ENCODE results near the gene DMBX1. TPM values are rescaled to one million over a fixed set of nuclear protein-coding genes. Genes with fewer than 3 reads are reported as not detected.

Gene DMBX1
- total and polyA plus RNA-seq, 2 experiments from 2014 or later: not detected

DNA sequence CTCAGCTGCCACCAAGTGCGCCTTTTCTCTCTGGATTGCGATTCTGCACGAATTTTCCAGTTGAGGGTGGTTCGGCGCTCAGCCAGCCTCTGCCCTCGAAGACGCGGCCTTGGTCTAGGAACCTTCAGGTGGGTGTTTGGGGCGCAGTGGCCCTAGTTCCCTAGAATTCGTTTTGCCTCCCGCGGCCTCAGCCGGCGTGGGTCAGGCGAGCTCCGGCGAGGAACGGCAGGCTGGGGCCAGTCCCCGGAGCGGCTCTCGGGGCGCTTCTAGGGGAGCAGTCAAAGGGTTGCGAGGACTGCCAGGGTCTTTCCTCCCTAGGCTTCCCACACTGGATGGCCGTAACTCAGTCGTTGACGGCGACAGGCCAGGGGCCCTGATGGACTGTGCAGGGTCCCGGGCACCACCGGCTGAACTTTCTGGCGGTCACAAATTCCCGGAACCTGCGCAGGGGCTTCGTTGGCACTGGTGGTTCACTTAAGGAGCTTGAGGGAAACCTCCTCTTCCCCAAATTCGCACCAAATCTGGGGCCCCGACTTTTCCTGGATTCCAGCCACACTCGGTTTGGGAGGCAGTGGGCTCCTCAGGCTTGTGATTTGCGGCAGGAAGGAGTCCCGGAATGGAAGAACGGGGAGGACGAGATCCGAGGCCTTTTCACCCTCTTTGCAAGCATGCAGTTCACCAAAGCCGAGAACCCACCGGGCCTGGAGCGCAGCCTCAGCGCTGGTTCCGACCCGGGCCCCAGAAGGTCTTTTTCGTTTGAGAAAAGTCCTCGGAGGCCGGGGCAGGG is 1.2 kb downstream of the DMBX1 start:
- no peak for DNase-seq (ENCODE audit: low read depth in 1 of 2, low spot score in 1 of 2)
- Histone ChIP-seq H3K36me3 (no peaks in the 10 kb centered on the region), H3K27me3 (peaks cover 100% of the 10 kb centered on the region), H3K27ac (no peak overlapping the region), H3K4me1 (ENCODE audit: low read depth) (peaks cover 6% of the 10 kb centered on the region), H3K9me3 (ENCODE audit: low read depth) (no peaks in the 10 kb centered on the region), H3K4me3 (no peak overlapping the region)
- TF ChIP-seq, protein P1, sequence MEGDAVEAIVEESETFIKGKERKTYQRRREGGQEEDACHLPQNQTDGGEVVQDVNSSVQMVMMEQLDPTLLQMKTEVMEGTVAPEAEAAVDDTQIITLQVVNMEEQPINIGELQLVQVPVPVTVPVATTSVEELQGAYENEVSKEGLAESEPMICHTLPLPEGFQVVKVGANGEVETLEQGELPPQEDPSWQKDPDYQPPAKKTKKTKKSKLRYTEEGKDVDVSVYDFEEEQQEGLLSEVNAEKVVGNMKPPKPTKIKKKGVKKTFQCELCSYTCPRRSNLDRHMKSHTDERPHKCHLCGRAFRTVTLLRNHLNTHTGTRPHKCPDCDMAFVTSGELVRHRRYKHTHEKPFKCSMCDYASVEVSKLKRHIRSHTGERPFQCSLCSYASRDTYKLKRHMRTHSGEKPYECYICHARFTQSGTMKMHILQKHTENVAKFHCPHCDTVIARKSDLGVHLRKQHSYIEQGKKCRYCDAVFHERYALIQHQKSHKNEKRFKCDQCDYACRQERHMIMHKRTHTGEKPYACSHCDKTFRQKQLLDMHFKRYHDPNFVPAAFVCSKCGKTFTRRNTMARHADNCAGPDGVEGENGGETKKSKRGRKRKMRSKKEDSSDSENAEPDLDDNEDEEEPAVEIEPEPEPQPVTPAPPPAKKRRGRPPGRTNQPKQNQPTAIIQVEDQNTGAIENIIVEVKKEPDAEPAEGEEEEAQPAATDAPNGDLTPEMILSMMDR (IDR thresholded peaks at IDR 0.05; ENCODE audit: low read depth, low read length): no peak

DNA sequence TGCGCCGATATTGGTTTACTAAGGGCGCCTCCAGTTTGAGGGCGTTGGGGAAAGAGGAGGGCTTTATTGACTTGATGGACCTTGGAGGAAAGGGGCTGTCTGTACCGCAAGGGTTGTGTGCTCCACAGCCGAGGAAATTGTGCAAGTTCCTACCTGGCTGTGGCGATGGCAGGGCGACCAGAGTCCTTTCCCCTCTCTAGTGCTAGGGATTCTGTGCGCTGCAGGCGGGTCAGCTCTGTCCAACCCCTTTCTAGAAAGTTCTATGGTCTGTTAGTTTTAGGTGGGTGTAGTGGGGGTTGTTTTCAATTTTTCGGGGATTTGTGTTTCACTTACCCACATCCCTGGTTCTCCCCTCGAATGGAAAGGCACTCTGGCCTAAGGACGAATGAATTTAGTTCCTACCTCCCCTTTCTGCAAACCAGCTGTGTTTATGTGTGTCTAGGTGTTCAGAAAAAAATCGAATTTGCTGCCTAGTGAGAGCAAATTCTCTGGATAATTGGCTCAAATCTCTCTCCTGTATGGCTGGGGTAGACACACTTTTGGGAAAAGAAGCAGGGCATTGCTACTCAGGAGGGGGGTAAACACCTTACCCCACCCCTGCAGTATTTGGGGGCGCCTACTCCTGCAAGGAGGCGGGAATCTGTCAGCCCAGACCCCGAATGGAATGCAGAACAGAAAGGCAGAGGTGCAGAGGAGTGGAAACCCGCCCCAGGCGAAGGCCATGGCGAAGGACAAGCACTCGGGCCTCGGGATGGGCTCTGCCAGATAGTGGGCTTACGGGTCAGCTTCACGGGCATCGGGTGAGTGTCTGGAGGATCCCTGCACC is 2.0 kb downstream of the DMBX1 start:
- no peaks in the 10 kb centered on the region for H3K36me3 ChIP-seq
- H3K9me3 ChIP-seq (ENCODE audit: low read depth): no peaks in the 10 kb centered on the region
- H3K27me3 ChIP-seq: peaks cover 100% of the 10 kb centered on the region
- H3K4me3 ChIP-seq: no peak overlapping the region
- no peak for DNase-seq (ENCODE audit: low read depth in 1 of 2, low spot score in 1 of 2)
- H3K27ac ChIP-seq: no peak overlapping the region
- TF ChIP-seq, protein P1 (IDR thresholded peaks at IDR 0.05; ENCODE audit: low read depth, low read length): no peak
- peaks cover 6% of the 10 kb centered on the region for H3K4me1 ChIP-seq (ENCODE audit: low read depth)

DNA sequence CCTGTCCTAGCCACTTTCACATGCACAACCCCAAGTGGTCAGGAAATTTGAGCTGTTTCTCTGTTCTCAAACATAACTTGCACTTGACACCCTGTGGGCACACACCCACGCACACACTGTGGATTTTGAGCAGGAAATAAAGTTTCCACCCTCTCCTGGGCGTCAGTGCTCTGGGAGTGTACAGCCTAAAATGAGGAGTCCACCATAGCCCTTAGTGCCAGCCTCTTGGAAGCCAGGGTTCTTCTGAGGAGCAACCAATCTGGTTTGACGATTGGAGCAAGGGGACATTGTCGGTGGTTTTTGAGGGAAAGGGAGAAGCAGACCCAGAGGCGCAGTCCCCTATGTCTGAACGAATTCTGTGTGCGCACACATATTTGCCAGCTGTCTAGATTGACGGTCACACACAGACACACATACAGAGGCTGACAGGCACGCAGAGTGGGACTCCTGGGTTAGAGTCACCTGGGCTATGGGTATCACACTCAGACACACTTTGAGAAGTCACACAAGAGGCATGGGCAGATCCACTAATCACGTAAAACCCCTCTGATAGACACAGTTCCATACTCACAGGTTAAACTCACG is 2.7 kb downstream of the DMBX1 start:
- Histone ChIP-seq H3K4me3 (no peak overlapping the region), H3K27me3 (peaks cover 97% of the 10 kb centered on the region), H3K27ac (no peak overlapping the region), H3K4me1 (ENCODE audit: low read depth) (peaks cover 6% of the 10 kb centered on the region), H3K9me3 (ENCODE audit: low read depth) (no peaks in the 10 kb centered on the region), H3K36me3 (no peaks in the 10 kb centered on the region)
- TF ChIP-seq, protein P1 (IDR thresholded peaks at IDR 0.05; ENCODE audit: low read depth, low read length): no peak
- DNase-seq (ENCODE audit: low read depth in 1 of 2, low spot score in 1 of 2): no peak

DNA sequence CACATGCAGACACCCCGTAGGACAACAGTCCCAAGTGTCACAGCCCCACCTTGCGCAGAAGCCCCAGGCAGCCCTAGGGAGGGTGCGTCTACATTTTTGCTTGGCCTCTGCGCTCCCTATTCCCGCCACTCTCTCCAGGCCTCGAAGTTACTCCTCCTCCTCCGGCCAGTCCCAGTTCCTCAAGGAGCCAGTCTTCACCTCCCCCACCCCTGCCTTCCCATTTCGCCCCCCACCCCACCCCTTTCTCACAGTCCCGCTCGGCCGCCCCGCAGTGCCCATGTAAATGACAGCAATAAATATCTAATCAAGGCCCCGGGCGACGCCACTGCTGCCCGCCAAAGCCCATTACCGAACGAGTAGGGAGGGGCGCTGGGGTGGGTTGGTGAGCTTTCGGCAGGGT is 3.2 kb downstream of the DMBX1 start:
- no peak for DNase-seq (ENCODE audit: low read depth in 1 of 2, low spot score in 1 of 2)
- Histone ChIP-seq H3K27ac (no peak overlapping the region), H3K4me1 (ENCODE audit: low read depth) (peaks cover 6% of the 10 kb centered on the region), H3K9me3 (ENCODE audit: low read depth) (no peaks in the 10 kb centered on the region), H3K36me3 (no peaks in the 10 kb centered on the region), H3K27me3 (peaks cover 92% of the 10 kb centered on the region), H3K4me3 (no peak overlapping the region)
- TF ChIP-seq, protein P1 (IDR thresholded peaks at IDR 0.05; ENCODE audit: low read depth, low read length): no peak

DNA sequence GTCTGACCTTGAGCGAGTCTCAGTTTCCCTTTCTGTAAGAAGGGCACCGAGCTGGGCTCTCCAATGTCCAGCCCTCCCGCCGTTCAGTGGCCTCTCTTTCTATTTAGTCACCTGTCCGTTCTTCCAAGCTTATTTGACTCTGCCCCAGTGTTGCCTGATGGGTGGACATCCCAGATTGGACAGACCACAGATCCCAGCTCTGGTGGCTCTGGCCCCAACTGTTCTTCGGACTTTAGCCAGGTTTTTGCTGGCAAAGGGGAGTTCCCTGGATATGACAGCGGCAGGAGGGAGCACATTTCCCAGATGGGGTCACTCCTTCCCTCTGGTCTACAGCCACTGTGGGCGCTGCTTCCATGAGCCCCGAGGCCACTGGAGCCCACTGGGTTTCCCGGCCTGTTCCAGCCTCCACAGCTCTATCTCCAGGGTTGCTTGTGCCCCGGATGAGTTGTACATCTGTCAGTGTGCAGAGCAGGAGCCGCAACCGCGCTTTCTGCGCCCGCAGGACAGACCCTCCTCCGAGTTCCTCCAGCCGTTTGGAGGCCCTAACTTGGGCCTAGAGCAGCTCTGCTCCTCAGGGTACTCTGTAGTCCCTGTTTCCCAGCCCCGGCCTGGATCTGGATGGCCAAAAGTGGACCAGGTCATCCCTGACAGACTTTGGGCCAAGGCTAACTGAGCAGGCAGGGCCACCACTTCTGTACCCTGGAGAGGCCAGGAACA is 3.8 kb downstream of the DMBX1 start:
- DNase-seq (ENCODE audit: low read depth in 1 of 2, low spot score in 1 of 2): no peak
- TF ChIP-seq, protein P1 (IDR thresholded peaks at IDR 0.05; ENCODE audit: low read depth, low read length): no peak
- Histone ChIP-seq H3K9me3 (ENCODE audit: low read depth) (no peaks in the 10 kb centered on the region), H3K27me3 (peaks cover 87% of the 10 kb centered on the region), H3K27ac (no peak overlapping the region), H3K36me3 (no peaks in the 10 kb centered on the region), H3K4me3 (no peak overlapping the region), H3K4me1 (ENCODE audit: low read depth) (peaks cover 6% of the 10 kb centered on the region)

Data from cardiac muscle cell (in vitro differentiated cells and primary cell).